T-helper 17 cell (primary cell): ENCODE data around the gene LSS. TPM values are rescaled to one million over a fixed set of nuclear protein-coding genes. Genes with fewer than 3 reads are reported as not detected.

Experiments used
- ATAC-seq: fragments of 150-1000 bp; cut with Tn5 transposase; 2 replicates; pipeline ENCODE4 v1.10.0; 2021; ENCODE audit warnings: mild to moderate bottlenecking, moderate library complexity
- DNase-seq, 3 donors: peaks; one replicate each; pipeline versions ENCODE4 v3.0.0 to v3.0.0-alpha.2; 2020 to 2021
- H3K9me3 ChIP-seq: one replicate; pipeline ENCODE4 v1.7.0; 2013; ENCODE audit warnings: low read length, mild to moderate bottlenecking; ENCODE audit not compliant: control insufficient read depth, poor library complexity, severe bottlenecking
- H3K27ac Mint-ChIP-seq: one replicate; pipeline ENCODE4 v1.8.0; 2022; ENCODE audit warnings: mild to moderate bottlenecking, moderate library complexity, mixed read lengths
- H3K27me3 Mint-ChIP-seq: one replicate; pipeline ENCODE4 v1.8.0; 2022; ENCODE audit warnings: mixed read lengths
- H3K36me3 Mint-ChIP-seq: one replicate; pipeline ENCODE4 v1.8.0; 2022; ENCODE audit warnings: low read depth, mixed read lengths
- H3K4me1 Mint-ChIP-seq: one replicate; pipeline ENCODE4 v1.8.0; 2022; ENCODE audit warnings: mild to moderate bottlenecking, mixed read lengths
- H3K4me3 Mint-ChIP-seq: one replicate; pipeline ENCODE4 v1.8.0; 2022; ENCODE audit warnings: mild to moderate bottlenecking, moderate library complexity, mixed read lengths
- total RNA-seq, 4 donors: library from RNA in 2 of 4; stranded (reverse) in 2 of 4; gene quantifications; one replicate each; pipeline ENCODE4 v1.2.3 and lab custom pipeline; 2022 to 2026

The LSS gene
- total RNA-seq (10 to 100 TPM; 31.1 to 36.8 TPM), total RNA-seq (lab: John Stamatoyannopoulos, UW) (54.9 to 86.1 reads per million in 2 donors)

DNA sequence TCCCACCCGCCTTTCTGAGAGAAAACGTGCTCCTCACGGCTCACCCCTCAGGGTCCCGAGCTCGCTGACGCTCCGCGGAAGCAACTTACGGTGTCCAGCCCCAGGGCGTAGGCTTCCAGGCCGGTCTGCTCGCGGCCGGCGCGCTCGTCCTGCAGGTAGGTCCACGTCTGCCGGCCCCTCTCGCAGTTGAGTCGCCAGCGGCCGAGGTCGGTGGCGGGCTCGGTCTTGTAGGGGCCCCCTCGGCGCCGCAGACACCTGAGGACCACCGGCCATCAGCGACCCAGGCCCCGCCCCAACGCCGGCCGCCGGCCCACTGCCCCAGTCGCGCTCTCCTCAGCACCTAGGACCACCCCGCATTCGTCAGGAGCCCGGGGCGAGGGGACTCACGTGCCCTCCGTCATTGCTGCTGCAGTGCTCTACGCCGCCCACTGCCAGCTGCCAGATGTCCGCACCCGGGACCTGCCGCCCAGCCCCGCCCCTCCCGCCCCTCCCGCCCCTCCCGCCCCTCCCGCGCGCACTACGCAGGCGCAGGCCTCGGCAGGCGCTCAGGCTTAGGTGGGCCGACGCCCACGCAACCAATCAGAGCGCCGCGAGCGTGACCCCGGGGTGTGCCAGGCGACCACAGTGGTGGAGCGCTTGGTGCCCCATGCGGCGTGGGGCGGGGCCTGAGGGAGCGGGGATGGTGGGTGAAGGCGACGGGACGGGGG, at the start of gene LSS:
LSS (minus strand) TSS at position 430 of the 707 bp plus-strand sequence; CDS start at position 401, 29 bp downstream.
- peaks cover 40% of the 10 kb centered on the region for H3K4me1 Mint-ChIP-seq
- ATAC-seq (peak; percentile 99), DNase-seq (peak; percentile 95 to 99 (median 99))
- no peaks in the 10 kb centered on the region for H3K9me3 ChIP-seq
- H3K27me3 Mint-ChIP-seq = no peaks in the 10 kb centered on the region
- peaks cover 2% of the 10 kb centered on the region for H3K36me3 Mint-ChIP-seq
- peak within 1 kb of the TSS; percentile 90 for H3K4me3 Mint-ChIP-seq
- H3K27ac Mint-ChIP-seq = peak within 1 kb of the TSS; percentile 80

- no peaks in the 10 kb centered on the region for H3K27me3 Mint-ChIP-seq
- peaks cover 3% of the 10 kb centered on the region for H3K4me1 Mint-ChIP-seq
- DNase-seq = no peak
- H3K4me3 Mint-ChIP-seq = no peak overlapping the region
- peaks cover 15% of the 10 kb centered on the region for H3K36me3 Mint-ChIP-seq
- H3K27ac Mint-ChIP-seq = no peak overlapping the region
- no peak for ATAC-seq
- H3K9me3 ChIP-seq = no peaks in the 10 kb centered on the region
Measured at GRCh38 chr21:46274797-46275390, 46.3 kb upstream of the LSS start.

- ATAC-seq (no peak), DNase-seq (no peak)
- Mint-ChIP-seq H3K4me3 (no peak overlapping the region), H3K27me3 (no peaks in the 10 kb centered on the region), H3K27ac (no peak overlapping the region), H3K36me3 (peaks cover 15% of the 10 kb centered on the region), H3K4me1 (peaks cover 3% of the 10 kb centered on the region)
- no peaks in the 10 kb centered on the region for H3K9me3 ChIP-seq
Measured at GRCh38 chr21:46273341-46273740, 44.8 kb upstream of the LSS start.

DNA sequence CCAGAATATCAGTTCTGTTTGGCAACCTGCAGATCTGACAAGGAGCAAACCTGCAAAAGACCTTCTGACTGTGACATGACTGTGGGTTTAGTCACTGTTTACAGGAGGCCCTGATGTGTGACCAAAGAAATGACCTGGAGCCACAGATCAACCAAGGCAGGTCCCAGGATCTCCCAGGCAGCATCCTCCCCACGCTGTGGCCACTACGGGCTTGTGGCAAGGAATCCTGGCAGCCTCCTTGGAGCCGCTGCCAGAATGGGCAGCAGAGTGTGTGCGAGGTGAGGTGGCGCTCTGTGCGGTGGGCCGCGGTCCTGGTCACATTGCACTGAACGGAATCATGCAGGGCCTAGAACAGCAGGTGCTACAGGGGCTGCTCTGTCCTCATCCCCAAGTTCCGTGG, 40.9 kb upstream of the LSS start:
- DNase-seq (no peak), ATAC-seq (no peak)
- no peaks in the 10 kb centered on the region for H3K9me3 ChIP-seq
- peaks cover 12% of the 10 kb centered on the region for H3K36me3 Mint-ChIP-seq
- H3K27ac Mint-ChIP-seq = no peak overlapping the region
- H3K27me3 Mint-ChIP-seq = no peaks in the 10 kb centered on the region
- H3K4me3 Mint-ChIP-seq = no peak overlapping the region
- H3K4me1 Mint-ChIP-seq = no peaks in the 10 kb centered on the region

GRCh38 chr21:46268371-46268770, 39.8 kb upstream of the LSS start:
- Mint-ChIP-seq H3K36me3 (peaks cover 8% of the 10 kb centered on the region), H3K27ac (peak overlapping the region; percentile 11)

DNA sequence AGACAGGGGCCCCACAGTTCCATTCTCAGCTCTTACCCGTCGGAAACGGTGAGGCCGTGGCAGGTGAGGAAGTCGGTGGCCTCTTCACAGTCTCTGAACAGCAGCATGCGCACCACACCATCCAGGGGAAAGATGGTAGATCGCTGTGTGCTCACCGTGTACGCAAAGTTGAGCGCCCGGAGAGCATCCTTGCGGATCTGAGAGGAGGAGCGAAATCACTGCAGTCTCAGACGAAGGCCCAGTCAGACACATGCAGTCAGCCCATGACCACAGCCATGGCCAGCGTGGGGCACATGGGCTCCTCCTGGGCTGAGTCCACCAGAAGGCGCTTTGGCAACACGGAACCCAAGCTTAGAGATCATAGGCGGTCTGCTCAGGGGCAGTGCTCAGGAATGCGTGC, 38.4 kb upstream of the LSS start:
- no peak overlapping the region for H3K27ac Mint-ChIP-seq
- H3K4me1 Mint-ChIP-seq = no peaks in the 10 kb centered on the region
- H3K27me3 Mint-ChIP-seq = no peaks in the 10 kb centered on the region
- H3K4me3 Mint-ChIP-seq = no peak overlapping the region
- no peaks in the 10 kb centered on the region for H3K9me3 ChIP-seq
- peaks cover 4% of the 10 kb centered on the region for H3K36me3 Mint-ChIP-seq
- ATAC-seq (no peak), DNase-seq (no peak)

More at GRCh38 chr21:46268371-46268770, 39.8 kb upstream of the LSS start:
- Mint-ChIP-seq H3K27me3 (no peaks in the 10 kb centered on the region), H3K4me1 (no peaks in the 10 kb centered on the region), H3K4me3 (no peak overlapping the region)
- no peaks in the 10 kb centered on the region for H3K9me3 ChIP-seq
- DNase-seq = no peak
- ATAC-seq = no peak

DNA sequence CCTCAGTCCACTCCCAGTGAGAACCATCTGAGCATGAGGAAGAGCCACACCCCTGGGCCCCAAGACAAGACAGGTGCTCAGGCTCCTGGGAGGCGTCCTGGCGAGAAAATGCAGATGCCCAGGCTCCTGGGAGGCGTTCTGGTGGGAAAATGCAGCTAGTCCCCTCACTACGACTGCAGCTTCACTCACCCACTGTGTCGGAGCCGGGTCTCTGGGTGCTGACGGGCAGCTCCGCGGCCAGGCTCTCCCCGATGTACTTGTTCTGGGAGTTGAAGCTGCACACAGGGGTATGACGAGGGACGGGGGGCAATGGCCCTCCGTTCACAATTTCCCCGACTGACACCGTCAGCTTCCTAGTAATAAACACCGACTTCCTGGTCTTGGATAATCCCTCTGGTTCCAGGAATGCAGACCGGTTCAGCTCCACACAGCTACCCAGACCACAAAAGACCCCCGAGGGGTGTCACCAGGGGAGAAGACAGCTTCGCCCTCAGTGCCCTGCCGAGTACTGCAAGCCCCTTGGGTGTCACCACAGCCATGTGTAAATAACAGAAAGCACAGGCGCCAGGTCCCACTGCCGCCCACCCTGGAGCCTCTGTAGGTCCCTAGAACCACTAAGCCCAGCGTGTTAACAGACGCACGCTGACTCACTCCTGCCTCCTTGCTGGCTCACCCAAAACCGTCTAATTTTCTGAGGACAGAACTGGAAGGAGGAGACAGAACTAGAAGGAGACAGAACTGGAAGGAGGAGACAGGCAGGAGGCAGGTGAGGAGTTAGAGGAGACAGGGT, 37.4 kb upstream of the LSS start:
- Mint-ChIP-seq H3K36me3 (peaks cover 2% of the 10 kb centered on the region), H3K4me3 (no peak overlapping the region), H3K27ac (no peak overlapping the region), H3K27me3 (no peaks in the 10 kb centered on the region), H3K4me1 (peaks cover under 1% of the 10 kb centered on the region)
- DNase-seq (no peak), ATAC-seq (no peak)
- H3K9me3 ChIP-seq = no peaks in the 10 kb centered on the region

GRCh38 chr21:46264690-46265144, 36.1 kb upstream of the LSS start:
- Mint-ChIP-seq H3K27ac (no peak overlapping the region), H3K27me3 (no peaks in the 10 kb centered on the region), H3K4me1 (peaks cover 2% of the 10 kb centered on the region), H3K4me3 (no peak overlapping the region), H3K36me3 (peaks cover 2% of the 10 kb centered on the region)
- DNase-seq = no peak
- no peaks in the 10 kb centered on the region for H3K9me3 ChIP-seq
- no peak for ATAC-seq

DNA sequence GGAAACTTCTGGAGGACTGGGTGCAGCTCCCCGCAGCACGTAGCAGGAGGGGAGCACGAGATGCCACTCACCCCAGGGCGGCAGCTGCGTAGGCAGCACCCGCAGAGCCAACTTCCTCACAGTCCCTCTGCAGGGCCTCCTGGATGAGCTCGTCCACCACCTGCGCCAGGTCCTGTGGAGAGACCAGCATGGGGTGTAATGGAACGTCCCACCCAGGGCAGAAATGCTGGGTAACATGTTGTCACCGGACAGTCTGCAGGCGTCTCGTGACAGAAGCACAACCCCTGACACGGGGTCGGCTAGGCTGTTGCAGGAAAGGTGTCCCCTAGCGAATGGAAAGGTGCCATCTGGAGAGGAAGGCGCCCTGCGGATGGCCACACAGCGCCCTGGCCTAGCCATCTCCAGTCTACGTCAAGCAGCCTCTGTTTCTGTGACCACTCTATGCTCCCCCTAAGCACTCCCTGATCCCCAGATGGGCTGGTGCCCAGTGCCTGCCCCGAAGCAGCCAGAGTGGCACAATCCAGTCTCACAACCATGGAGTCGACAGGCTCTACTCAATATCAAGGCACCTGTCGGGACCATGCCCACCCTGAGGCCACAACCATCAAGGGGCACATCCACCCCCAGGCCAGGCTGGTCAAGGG, 35.6 kb upstream of the LSS start:
- Mint-ChIP-seq H3K4me1 (peaks cover 2% of the 10 kb centered on the region), H3K27me3 (no peaks in the 10 kb centered on the region), H3K27ac (no peak overlapping the region), H3K4me3 (no peak overlapping the region), H3K36me3 (peaks cover 2% of the 10 kb centered on the region)
- no peaks in the 10 kb centered on the region for H3K9me3 ChIP-seq
- ATAC-seq = no peak
- DNase-seq = no peak

DNA sequence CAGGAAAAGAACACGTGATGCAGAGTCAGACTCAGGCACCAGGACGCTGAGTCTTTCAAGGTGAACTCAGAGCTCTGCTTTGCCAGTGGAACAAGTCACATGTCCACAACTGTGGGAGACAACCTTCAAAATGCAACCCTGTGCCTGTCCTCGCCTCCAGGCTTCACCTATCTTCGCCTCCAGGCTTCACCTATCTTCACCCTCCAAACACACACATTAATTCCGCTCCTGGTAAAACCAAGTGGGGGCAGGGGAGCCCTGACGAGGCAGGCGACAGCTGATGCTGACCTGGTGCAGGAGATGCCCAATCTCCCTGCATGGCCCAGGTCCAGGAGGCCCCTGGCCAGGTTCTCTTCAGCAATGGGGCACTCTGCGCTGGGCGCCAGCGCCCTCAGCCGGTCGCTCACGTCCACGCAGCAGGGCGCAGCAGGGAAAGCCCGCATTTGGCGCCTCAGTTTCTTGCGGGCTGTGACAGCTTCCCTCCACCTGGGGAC, 28.0 kb upstream of the LSS start:
- no peak for ATAC-seq
- no peak overlapping the region for H3K4me3 Mint-ChIP-seq
- H3K9me3 ChIP-seq = no peaks in the 10 kb centered on the region
- DNase-seq = no peak
- no peaks in the 10 kb centered on the region for H3K27me3 Mint-ChIP-seq
- peaks cover 23% of the 10 kb centered on the region for H3K4me1 Mint-ChIP-seq
- peaks cover 15% of the 10 kb centered on the region for H3K36me3 Mint-ChIP-seq
- no peak overlapping the region for H3K27ac Mint-ChIP-seq

DNA sequence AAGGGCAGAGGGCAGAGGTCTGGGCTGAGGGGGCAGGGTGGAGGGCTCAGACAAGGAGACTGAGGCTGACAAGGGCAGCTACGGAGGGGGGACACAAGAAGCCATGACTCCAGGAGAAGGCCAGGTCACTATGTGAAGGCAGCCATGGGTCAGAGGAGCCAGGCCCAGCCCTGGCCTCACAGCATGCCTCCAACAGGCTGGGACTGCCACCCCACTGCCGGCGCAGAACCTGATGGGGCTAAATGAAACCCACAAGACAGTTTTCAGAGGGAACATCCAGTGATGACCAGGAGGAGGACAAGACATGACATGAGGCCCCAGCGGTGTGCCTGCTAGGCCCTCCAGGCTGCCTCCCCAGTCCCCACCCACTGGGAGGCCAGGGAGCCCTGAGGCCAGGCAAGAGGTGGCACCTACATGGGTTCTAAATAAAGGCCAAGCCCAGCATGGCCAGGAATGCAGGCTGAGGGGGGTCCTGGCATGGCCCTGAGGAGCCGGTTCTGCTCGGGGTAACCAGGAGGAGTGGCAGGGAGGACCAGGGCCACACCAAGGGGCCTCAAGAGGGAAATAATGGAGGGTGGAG, 27.3 kb upstream of the LSS start:
- peaks cover 15% of the 10 kb centered on the region for H3K36me3 Mint-ChIP-seq
- DNase-seq (no peak), ATAC-seq (no peak)
- no peak overlapping the region for H3K4me3 Mint-ChIP-seq
- peaks cover 22% of the 10 kb centered on the region for H3K4me1 Mint-ChIP-seq
- H3K9me3 ChIP-seq = no peaks in the 10 kb centered on the region
- no peaks in the 10 kb centered on the region for H3K27me3 Mint-ChIP-seq
- peak overlapping the region; percentile 81 for H3K27ac Mint-ChIP-seq

DNA sequence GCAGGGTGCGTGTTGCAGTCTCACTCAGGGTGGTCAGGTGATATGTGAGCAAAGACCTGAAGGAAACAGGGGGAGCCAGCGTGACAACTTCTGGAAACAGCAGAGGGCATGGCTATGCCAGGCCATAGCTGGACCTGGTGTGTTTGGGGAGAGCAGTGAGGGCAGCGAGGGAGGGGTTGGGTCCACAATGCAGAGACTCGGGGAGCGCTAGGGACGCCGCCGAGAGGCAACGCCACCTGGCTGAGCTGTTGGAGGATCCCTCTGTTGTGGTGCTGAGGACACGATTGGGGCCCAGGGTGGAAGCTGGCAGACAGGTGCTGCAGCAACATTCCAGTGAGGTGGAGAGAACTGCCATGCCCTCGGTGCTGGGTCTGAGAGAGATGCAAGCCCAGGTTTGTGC, 26.6 kb upstream of the LSS start:
- no peaks in the 10 kb centered on the region for H3K27me3 Mint-ChIP-seq
- H3K4me1 Mint-ChIP-seq = peaks cover 27% of the 10 kb centered on the region
- H3K9me3 ChIP-seq = no peaks in the 10 kb centered on the region
- peaks cover 15% of the 10 kb centered on the region for H3K36me3 Mint-ChIP-seq
- no peak overlapping the region for H3K4me3 Mint-ChIP-seq
- DNase-seq (no peak), ATAC-seq (no peak)
- peak overlapping the region; percentile 81 for H3K27ac Mint-ChIP-seq
